Stimulated activated naive CD8-positive, alpha-beta T cell treated with anti-CD3 and anti-CD28 coated beads, Interleukin-15, Interleukin-2, amounts not matched to agents 100 ng/mL and 50 ng/mL, for 24 hours (primary cell): Measurements from ENCODE around the gene LPGAT1.

ENCODE experiments used
- H3K27ac Mint-ChIP-seq: one replicate; pipeline ENCODE4 v1.8.0; 2021; ENCODE audit warnings: mild to moderate bottlenecking, mixed read lengths
- H3K27me3 Mint-ChIP-seq: one replicate; pipeline ENCODE4 v1.8.0; 2021; ENCODE audit warnings: mixed read lengths
- H3K36me3 Mint-ChIP-seq: one replicate; pipeline ENCODE4 v1.8.0; 2021; ENCODE audit warnings: low read depth, mixed read lengths
- H3K4me1 Mint-ChIP-seq: one replicate; pipeline ENCODE4 v1.8.0; 2021; ENCODE audit warnings: low read depth, mixed read lengths
- H3K4me3 Mint-ChIP-seq: one replicate; pipeline ENCODE4 v1.8.0; 2021; ENCODE audit warnings: mild to moderate bottlenecking, mixed read lengths
- H3K9me3 Mint-ChIP-seq: one replicate; pipeline ENCODE4 v1.8.0; 2021; ENCODE audit warnings: mixed read lengths

LPGAT1 gene

DNA sequence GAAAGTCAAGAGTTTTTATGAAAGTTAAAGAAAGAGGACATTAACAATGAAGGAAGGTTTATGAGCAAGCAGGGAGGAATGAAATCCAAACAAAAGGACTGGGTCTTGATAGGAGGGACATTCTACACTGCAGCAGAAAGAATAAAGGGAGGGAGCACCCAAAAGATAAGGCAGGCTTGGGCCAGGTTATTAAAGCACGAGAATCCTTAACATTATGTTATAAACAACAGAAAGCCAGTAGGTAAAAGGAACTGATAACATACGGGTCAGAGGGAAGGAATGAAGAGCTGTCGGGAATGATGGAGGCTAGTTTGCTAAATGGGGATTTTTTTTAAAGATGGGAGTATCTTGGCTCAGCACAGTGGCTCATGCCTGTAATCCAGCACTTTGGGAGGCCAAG lies 19.4 kb downstream of the LPGAT1 start:
- Mint-ChIP-seq H3K4me1 (no peaks in the 10 kb centered on the region), H3K4me3 (no peak overlapping the region), H3K9me3 (peaks cover 6% of the 10 kb centered on the region), H3K27me3 (no peaks in the 10 kb centered on the region), H3K36me3 (peaks cover 42% of the 10 kb centered on the region), H3K27ac (no peak overlapping the region)

DNA sequence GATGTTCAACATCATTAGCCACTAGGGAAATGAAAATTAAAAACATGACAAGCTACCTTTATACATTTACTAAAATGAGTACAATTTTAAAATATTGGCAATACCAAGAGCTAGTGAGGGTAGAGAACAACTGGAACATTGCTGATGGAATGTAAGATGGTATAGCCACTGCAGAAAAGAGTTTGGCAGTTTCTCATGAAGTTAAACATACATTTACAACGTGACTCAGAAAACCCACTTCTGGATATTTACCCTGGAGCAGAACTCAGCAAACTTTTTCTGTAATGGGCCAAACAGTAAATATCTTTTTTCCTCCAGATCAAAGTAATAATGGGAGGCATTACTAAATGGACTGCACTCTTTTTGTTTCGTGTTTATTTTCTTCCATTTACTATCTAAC lies 22.1 kb downstream of the LPGAT1 start:
- Mint-ChIP-seq H3K4me1 (no peaks in the 10 kb centered on the region), H3K9me3 (peaks cover 6% of the 10 kb centered on the region), H3K4me3 (no peak overlapping the region), H3K36me3 (peaks cover 58% of the 10 kb centered on the region), H3K27ac (no peak overlapping the region), H3K27me3 (no peaks in the 10 kb centered on the region)

GRCh38 chr1:211804915-211805314 lies 25.6 kb downstream of the LPGAT1 start:
- no peaks in the 10 kb centered on the region for H3K4me1 Mint-ChIP-seq
- no peaks in the 10 kb centered on the region for H3K27me3 Mint-ChIP-seq
- peaks cover 11% of the 10 kb centered on the region for H3K9me3 Mint-ChIP-seq
- no peak overlapping the region for H3K4me3 Mint-ChIP-seq
- no peak overlapping the region for H3K27ac Mint-ChIP-seq
- peaks cover 74% of the 10 kb centered on the region for H3K36me3 Mint-ChIP-seq

DNA sequence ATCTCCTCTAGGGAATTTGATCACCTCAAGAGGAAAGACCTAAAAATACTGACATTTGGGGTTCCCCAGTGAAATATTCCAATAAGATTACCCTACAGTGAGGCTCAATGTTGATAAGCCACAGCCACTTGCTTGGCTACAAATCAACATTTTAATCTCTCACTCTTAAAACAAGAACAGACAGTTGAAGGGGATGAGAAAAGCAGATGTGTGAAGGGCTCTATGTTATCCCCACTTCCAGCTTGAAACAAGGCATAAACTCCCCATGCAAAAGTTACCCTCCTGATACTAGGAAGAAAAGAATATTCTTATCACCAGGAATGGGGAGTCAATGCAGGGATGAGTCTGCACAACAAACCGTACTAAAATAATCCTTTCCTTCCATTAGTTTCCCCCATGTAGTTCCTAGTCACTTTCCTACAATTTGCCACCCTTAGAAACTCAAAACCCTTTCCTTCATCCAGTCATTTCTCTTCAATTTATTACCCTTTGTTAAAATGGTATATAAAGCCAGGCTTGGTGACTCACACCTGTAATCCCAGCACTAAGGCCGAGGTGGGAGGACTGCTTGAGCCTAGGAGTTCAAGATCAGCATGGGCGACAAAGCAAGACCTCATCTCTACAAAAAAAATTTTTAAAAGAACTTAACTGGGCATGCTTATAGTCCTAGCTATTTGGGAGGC lies 29.5 kb downstream of the LPGAT1 start:
- H3K27me3 Mint-ChIP-seq = no peaks in the 10 kb centered on the region
- H3K36me3 Mint-ChIP-seq = peaks cover 45% of the 10 kb centered on the region
- no peak overlapping the region for H3K4me3 Mint-ChIP-seq
- no peak overlapping the region for H3K27ac Mint-ChIP-seq
- H3K4me1 Mint-ChIP-seq = no peaks in the 10 kb centered on the region
- peaks cover 5% of the 10 kb centered on the region for H3K9me3 Mint-ChIP-seq

GRCh38 chr1:211797994-211798393 lies 32.6 kb downstream of the LPGAT1 start:
- Mint-ChIP-seq H3K36me3 (peaks cover 27% of the 10 kb centered on the region), H3K9me3 (peaks cover 5% of the 10 kb centered on the region), H3K4me1 (no peaks in the 10 kb centered on the region), H3K27ac (no peak overlapping the region), H3K4me3 (no peak overlapping the region), H3K27me3 (no peaks in the 10 kb centered on the region)

DNA sequence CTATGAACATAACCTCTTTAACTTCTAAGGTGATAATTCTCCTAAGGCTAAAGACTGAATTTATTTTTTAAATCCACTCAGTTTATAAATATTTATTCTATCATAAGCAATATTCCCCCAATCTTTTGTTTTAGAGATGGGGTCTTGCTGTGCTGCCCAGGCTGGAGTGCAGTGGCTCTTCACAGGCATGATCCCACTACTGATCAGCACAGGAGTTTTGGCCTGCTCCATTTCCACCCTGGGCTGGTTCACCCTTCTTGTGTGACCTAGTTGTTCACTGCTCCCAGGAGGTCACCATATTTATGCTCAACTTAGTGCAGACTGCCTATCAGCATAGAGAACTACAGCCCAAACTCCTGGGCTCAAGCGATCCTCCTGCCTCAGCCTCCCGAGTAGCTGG lies 38.6 kb downstream of the LPGAT1 start:
- no peak overlapping the region for H3K4me3 Mint-ChIP-seq
- H3K36me3 Mint-ChIP-seq = peaks cover 30% of the 10 kb centered on the region
- H3K9me3 Mint-ChIP-seq = no peaks in the 10 kb centered on the region
- no peaks in the 10 kb centered on the region for H3K27me3 Mint-ChIP-seq
- H3K27ac Mint-ChIP-seq = no peak overlapping the region
- no peaks in the 10 kb centered on the region for H3K4me1 Mint-ChIP-seq

- Mint-ChIP-seq H3K27ac (no peak overlapping the region), H3K27me3 (no peaks in the 10 kb centered on the region), H3K36me3 (peaks cover 33% of the 10 kb centered on the region), H3K4me3 (no peak overlapping the region), H3K4me1 (no peaks in the 10 kb centered on the region), H3K9me3 (no peaks in the 10 kb centered on the region)
These were observed 40.7 kb downstream of the LPGAT1 start for GRCh38 chr1:211789641-211790464.

- Mint-ChIP-seq H3K36me3 (peaks cover 38% of the 10 kb centered on the region), H3K4me1 (no peaks in the 10 kb centered on the region), H3K4me3 (no peak overlapping the region), H3K9me3 (no peaks in the 10 kb centered on the region), H3K27ac (no peak overlapping the region), H3K27me3 (no peaks in the 10 kb centered on the region)
These were observed 41.9 kb downstream of the LPGAT1 start for GRCh38 chr1:211788626-211789025.

DNA sequence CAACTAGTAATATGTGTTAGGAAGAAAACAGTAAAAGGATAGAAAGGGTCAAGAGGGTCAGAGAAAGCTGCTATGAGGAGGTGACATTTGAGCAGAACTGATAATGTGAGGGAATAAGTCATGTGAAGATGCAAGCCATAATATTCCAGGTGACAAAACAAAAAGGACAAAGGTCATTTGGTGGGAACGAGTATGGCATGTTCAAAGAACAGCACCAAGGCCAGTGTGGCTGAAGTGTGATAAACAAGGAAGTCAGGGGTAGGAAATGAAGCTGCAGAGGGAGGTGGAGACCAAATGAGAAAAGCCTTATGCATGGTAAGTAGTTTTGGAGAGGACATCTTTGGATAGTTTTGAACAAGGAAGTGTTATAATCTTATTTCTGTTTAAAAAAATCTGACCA lies 46.7 kb downstream of the LPGAT1 start:
- H3K4me3 Mint-ChIP-seq = no peak overlapping the region
- no peaks in the 10 kb centered on the region for H3K4me1 Mint-ChIP-seq
- no peak overlapping the region for H3K27ac Mint-ChIP-seq
- no peaks in the 10 kb centered on the region for H3K27me3 Mint-ChIP-seq
- H3K36me3 Mint-ChIP-seq = peaks cover 16% of the 10 kb centered on the region
- no peaks in the 10 kb centered on the region for H3K9me3 Mint-ChIP-seq

- Mint-ChIP-seq H3K27ac (no peak overlapping the region), H3K9me3 (no peaks in the 10 kb centered on the region), H3K4me1 (no peaks in the 10 kb centered on the region), H3K4me3 (no peak overlapping the region), H3K27me3 (no peaks in the 10 kb centered on the region), H3K36me3 (peaks cover 20% of the 10 kb centered on the region)
These were observed 47.3 kb downstream of the LPGAT1 start for GRCh38 chr1:211783266-211783665.

DNA sequence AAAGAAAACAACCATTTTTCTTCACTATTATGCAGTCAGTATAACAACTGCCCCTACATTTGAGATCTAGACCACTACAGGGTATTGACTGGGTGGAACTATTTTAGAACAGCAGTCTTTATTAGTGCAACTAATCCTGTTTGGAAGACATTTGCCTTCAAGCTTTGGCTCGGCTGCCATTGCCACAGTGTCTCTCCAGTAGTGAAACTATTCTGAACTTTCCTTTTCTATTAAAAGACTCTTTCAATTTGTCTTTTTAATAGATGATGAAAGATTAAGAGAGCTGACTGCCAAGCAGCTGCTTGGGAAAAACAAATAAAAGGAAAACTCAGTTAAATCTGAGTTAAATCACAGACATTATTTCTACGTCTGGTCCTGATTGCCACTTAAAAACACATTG lies 49.3 kb downstream of the LPGAT1 start:
- Mint-ChIP-seq H3K36me3 (peaks cover 19% of the 10 kb centered on the region), H3K9me3 (no peaks in the 10 kb centered on the region), H3K4me1 (no peaks in the 10 kb centered on the region), H3K4me3 (no peak overlapping the region), H3K27ac (no peak overlapping the region), H3K27me3 (no peaks in the 10 kb centered on the region)

DNA sequence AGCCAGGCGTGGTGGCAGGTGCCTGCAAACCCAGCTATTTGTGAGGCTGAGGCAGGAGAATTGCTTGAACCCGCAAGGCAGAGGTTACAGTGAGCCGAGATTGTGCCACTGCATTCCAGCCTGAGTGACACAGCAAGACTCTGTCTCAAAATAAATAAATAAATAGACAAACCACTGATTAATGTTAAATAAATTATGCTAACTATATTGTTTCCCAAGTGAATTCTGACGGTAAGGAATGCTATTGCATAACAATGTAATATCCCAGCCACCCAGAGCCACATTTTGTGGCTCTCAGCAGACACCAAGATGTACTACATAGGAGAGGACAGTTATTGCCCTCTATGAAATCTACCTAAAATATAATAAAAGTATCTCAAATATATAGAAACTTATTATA lies 55.4 kb downstream of the LPGAT1 start:
- H3K27me3 Mint-ChIP-seq = no peaks in the 10 kb centered on the region
- no peaks in the 10 kb centered on the region for H3K4me1 Mint-ChIP-seq
- H3K9me3 Mint-ChIP-seq = no peaks in the 10 kb centered on the region
- peaks cover 25% of the 10 kb centered on the region for H3K36me3 Mint-ChIP-seq
- no peak overlapping the region for H3K27ac Mint-ChIP-seq
- H3K4me3 Mint-ChIP-seq = no peak overlapping the region

DNA sequence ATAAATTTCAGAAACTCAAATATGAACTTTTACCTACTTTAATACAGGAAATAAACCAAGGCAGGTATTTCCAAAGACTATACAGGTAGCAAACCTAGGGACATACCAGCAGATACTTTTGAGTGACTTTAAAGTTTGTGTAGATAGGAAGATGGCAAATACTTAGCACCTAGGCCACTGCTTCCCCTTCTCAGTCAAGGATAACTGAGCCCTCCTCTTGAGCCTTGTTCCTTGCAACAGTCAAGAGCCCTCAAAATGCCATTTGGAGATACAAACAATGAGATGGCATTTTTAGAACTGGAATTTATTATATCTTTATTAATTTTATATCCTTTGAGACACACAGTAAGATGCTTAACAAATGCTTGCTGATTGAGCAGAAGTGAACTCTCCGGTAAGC lies 65.9 kb downstream of the LPGAT1 start:
- Mint-ChIP-seq H3K27me3 (no peaks in the 10 kb centered on the region), H3K9me3 (no peaks in the 10 kb centered on the region), H3K4me3 (no peak overlapping the region), H3K27ac (no peak overlapping the region), H3K36me3 (peaks cover 18% of the 10 kb centered on the region), H3K4me1 (no peaks in the 10 kb centered on the region)

DNA sequence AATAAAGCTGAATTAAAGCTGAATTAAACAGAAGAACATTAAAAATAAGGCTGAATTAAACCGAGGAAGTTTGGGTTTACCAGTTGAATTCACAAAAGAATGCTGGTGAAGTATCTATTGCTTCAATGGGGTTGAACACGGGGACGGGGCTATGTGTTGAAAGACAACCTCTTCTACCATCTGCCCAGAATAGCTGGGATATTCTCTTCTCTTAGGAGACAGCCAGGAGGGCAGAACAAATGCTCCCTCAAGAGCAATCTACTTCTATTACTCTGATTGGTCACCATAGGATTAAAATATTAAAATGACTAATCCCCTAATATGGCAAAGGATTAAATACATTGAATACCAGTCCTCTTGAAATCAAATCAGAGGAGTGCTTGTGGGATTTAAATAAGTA lies 68.4 kb downstream of the LPGAT1 start:
- H3K4me3 Mint-ChIP-seq = no peak overlapping the region
- H3K27ac Mint-ChIP-seq = no peak overlapping the region
- no peaks in the 10 kb centered on the region for H3K27me3 Mint-ChIP-seq
- H3K4me1 Mint-ChIP-seq = no peaks in the 10 kb centered on the region
- H3K9me3 Mint-ChIP-seq = no peaks in the 10 kb centered on the region
- peaks cover 36% of the 10 kb centered on the region for H3K36me3 Mint-ChIP-seq

DNA sequence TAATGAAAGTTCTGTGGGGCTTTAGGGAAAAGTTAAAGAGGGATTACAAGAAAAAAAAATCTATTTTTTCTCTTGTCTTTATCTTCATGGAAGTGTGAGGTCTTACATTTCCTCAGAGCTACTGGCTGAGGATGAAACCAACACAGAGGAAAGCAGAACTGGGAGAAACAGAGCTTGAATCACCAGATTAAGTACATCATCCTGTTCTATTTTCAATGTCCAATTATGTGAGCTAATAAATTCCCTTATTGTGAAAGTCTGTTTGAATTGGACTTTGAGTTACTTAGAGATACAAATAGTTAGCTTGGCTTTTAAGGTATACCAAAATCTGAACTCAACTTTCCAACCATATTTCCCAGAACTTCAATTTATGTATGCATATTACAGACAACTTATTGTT lies 69.2 kb downstream of the LPGAT1 start:
- no peaks in the 10 kb centered on the region for H3K27me3 Mint-ChIP-seq
- no peaks in the 10 kb centered on the region for H3K4me1 Mint-ChIP-seq
- H3K27ac Mint-ChIP-seq = no peak overlapping the region
- peaks cover 34% of the 10 kb centered on the region for H3K36me3 Mint-ChIP-seq
- H3K9me3 Mint-ChIP-seq = no peaks in the 10 kb centered on the region
- no peak overlapping the region for H3K4me3 Mint-ChIP-seq
